ENCODE data around the gene RAB6C.
"Not testable (repeated sequence)": the region's sequence is repeated elsewhere in the genome, so short reads cannot be mapped to it uniquely, and the experiment has no call there.

The RAB6C gene

DNA sequence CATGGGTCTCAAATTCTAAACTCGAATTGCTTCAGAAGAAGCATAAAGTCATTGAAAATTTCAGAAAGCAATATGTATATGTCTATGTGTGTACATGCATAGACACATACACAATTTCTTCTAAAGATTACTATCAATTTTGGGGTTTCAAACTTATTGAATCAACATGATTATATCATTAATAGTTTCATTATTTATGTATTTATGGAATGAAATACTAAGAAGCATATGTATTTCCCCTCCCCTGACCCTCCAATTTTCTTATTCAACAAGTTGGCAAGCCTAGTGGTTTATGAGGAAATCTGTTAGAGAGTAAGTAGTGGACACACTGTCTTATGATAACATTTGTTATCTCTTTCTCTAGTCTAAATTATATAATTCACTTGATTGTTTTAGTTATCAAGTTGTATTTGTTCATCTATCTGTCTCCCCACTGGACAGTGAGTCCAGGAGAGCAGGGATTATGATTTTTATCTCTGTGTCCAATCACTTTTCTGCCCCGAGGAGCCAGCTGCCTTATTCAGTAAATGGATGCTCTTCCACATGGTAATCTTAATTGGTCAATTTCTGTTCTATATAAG is 17.3 kb downstream of the RAB6C start:
- DNase-seq, result not testable (repeated sequence)

- not testable (repeated sequence) for DNase-seq
Observed at GRCh38 chr2:129998771-129999170, 19.3 kb downstream of the RAB6C start.

DNA sequence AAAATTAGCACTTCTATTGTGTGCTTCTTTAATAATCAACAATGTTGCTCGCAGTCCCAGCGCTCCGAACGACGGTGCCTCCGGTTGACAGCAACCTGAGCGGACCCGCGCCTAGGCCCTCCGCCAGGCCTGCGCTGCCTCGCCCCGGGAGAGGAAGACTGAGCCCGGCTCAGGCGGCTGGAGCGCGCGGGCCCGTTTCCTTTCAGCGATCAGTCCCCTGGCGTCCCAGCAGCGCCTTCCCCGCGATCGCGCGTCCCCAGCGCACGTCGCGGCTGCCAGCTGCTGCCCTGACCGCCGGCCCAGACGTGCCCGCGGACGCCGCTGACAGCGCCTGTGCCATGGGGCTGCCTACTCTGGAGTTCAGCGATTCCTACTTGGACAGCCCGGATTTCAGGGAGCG is 26.4 kb downstream of the RAB6C start:
- not testable (repeated sequence) for DNase-seq

DNA sequence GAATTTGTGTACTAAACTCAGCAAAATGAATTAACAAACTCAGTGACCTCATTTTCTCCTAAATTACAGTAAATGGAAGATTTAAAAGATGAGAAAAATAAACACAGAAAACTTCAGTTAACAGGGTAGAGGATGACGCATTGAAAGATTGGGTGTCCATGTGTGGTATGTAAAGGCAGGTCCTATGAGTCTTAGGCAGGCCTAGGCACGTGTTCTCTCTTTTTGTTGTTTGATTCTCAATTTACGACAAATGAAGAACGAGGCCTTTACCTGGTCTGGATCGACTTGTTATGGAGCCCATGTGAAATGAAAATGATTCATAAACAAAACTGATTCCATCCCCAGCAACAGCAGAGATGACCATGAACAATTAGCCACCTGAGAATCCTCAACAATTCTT is 37.2 kb downstream of the RAB6C start:
- not testable (repeated sequence) for DNase-seq

GRCh38 chr2:130019402-130019801 is 39.9 kb downstream of the RAB6C start:
- DNase-seq, result no peak

DNA sequence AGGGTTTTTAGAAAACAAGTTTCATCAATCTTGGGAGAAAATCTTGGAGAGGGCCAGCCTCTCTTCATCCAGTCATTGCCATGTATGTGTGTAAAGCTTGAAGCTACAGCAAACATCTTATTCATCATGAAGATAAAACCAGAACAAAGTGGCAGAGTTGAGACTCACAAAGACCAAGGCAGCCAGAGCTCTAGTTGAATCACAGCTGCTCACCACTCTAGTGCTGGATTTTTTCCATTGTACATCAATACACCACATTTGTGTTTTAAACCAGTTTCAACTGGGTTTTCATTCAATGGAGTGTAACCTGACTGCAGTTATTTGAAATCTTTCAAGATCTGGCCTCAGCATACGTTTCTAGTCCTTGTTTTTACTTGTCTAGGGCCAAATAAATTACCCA is 40.6 kb downstream of the RAB6C start:
- DNase-seq, result not testable (repeated sequence)

DNA sequence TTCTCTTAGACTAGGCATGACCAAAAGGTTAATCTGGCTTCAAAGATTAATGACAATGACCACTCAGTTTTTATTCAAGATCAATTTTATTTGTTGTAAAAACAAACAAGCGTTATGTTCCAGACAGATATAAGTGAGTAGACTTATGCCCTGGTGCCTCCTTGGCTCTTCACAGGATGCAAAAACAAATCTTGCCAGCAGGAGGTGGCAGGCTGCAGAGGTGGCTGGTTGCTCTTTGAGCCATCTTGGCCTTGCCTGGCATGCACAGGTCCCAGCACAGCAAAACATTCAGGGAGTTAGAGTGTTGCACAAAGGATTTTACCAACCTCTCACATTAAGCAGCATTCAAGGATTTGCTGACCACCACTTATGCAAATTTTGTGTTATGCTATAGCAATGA is 46.5 kb downstream of the RAB6C start:
- not testable (repeated sequence) for DNase-seq

Data from CD4-positive, alpha-beta T cell treated with Interleukin-10 for 1 hour (primary cell).